H9 (cell line): ENCODE results near the gene SDC3. TPM values are rescaled to one million over a fixed set of nuclear protein-coding genes. Genes with fewer than 3 reads are reported as not detected.

Experiments
- DNase-seq: peaks from one replicate; pipeline ENCODE4 v3.0.0-alpha.2; 2017
- H2AFZ ChIP-seq: one replicate; pipeline ENCODE4 v1.6.1; 2013; ENCODE audit warnings: mild to moderate bottlenecking, low read length, control low read depth, moderate library complexity
- H2AK5ac ChIP-seq: 2 replicates; pipeline ENCODE4 v1.6.1; 2013; ENCODE audit warnings: low read length, control low read depth, mixed read lengths; ENCODE audit not compliant: insufficient read length
- H2BK120ac ChIP-seq: one replicate; pipeline ENCODE4 v1.6.1; 2013; ENCODE audit warnings: low read depth, mild to moderate bottlenecking, low read length, control low read depth, inconsistent platforms; ENCODE audit not compliant: poor library complexity, severe bottlenecking
- H2BK12ac ChIP-seq: 2 replicates; pipeline ENCODE4 v1.6.1; 2013; ENCODE audit warnings: low read length, control low read depth, mixed read lengths, low read depth; ENCODE audit not compliant: insufficient read length
- H2BK15ac ChIP-seq: 2 replicates; pipeline ENCODE4 v1.6.1; 2013; ENCODE audit warnings: low read depth, low read length, control low read depth
- H2BK20ac ChIP-seq: one replicate; pipeline ENCODE4 v1.6.1; 2013; ENCODE audit warnings: low read depth, mild to moderate bottlenecking, low read length, control low read depth, inconsistent platforms; ENCODE audit not compliant: poor library complexity, severe bottlenecking
- H2BK5ac ChIP-seq: 2 replicates; pipeline ENCODE4 v1.6.1; 2013; ENCODE audit warnings: low read length, control low read depth, mixed read lengths; ENCODE audit not compliant: insufficient read length
- H3K14ac ChIP-seq: 2 replicates; pipeline ENCODE4 v1.6.1; 2013; ENCODE audit warnings: low read length, control low read depth; ENCODE audit not compliant: insufficient read depth
- H3K18ac ChIP-seq: 2 replicates; pipeline ENCODE4 v1.6.1; 2013; ENCODE audit warnings: low read depth, mild to moderate bottlenecking, mixed read lengths, low read length, control low read depth; ENCODE audit not compliant: insufficient read length
- H3K23ac ChIP-seq: 2 replicates; pipeline ENCODE4 v1.6.1; 2013; ENCODE audit warnings: low read length, control low read depth, mixed read lengths, low read depth; ENCODE audit not compliant: insufficient read length
- H3K23me2 ChIP-seq: 2 replicates; pipeline ENCODE4 v1.6.1; 2013; ENCODE audit warnings: low read depth, mild to moderate bottlenecking, mixed read lengths, low read length, control low read depth; ENCODE audit not compliant: insufficient read length, poor library complexity, severe bottlenecking
- H3K27ac ChIP-seq: 2 replicates; pipeline ENCODE4 v1.5.1; 2013; ENCODE audit warnings: low read length, control low read depth, mixed read lengths, low read depth; ENCODE audit not compliant: insufficient read length
- H3K27me3 ChIP-seq: 2 replicates; pipeline ENCODE4 v1.6.1; 2013; ENCODE audit warnings: low read length, control low read depth, inconsistent platforms; ENCODE audit not compliant: insufficient read depth
- H3K4ac ChIP-seq: 2 replicates; pipeline ENCODE4 v1.6.1; 2013; ENCODE audit warnings: low read depth, mild to moderate bottlenecking, control low read depth, inconsistent platforms, low read length, moderate library complexity
- H3K4me1 ChIP-seq: 2 replicates; pipeline ENCODE4 v1.6.1; 2013; ENCODE audit warnings: low read length, control low read depth, inconsistent platforms; ENCODE audit not compliant: insufficient read depth
- H3K4me2 ChIP-seq: 2 replicates; pipeline ENCODE4 v1.6.1; 2013; ENCODE audit warnings: low read length, control low read depth, mixed read lengths; ENCODE audit not compliant: insufficient read length, insufficient read depth
- H3K56ac ChIP-seq: 2 replicates; pipeline ENCODE4 v1.6.1; 2013; ENCODE audit warnings: low read depth, mild to moderate bottlenecking, mixed read lengths, low read length, control low read depth; ENCODE audit not compliant: insufficient read length
- H3K79me1 ChIP-seq: 2 replicates; pipeline ENCODE4 v1.6.1; 2013; ENCODE audit warnings: low read depth, mild to moderate bottlenecking, moderate library complexity, low read length, control low read depth, inconsistent platforms; ENCODE audit not compliant: insufficient read depth, poor library complexity, severe bottlenecking
- H3K79me2 ChIP-seq: 2 replicates; pipeline ENCODE4 v1.6.1; 2013; ENCODE audit warnings: low read length, control low read depth, inconsistent platforms; ENCODE audit not compliant: insufficient read depth
- H3K9ac ChIP-seq: 2 replicates; pipeline ENCODE4 v1.6.1; 2013; ENCODE audit warnings: low read length, control low read depth, mixed read lengths; ENCODE audit not compliant: insufficient read length; ENCODE audit errors: extremely low read depth
- H3K9me3 ChIP-seq: one replicate; pipeline ENCODE4 v1.6.1; 2013; ENCODE audit warnings: low read depth, low read length, inconsistent platforms; ENCODE audit not compliant: control insufficient read depth
- H3T11ph ChIP-seq: one replicate; pipeline ENCODE4 v1.6.1; 2013; ENCODE audit warnings: mild to moderate bottlenecking, low read length, control low read depth, inconsistent platforms
- H4K20me1 ChIP-seq: one replicate; pipeline ENCODE4 v1.6.1; 2013; ENCODE audit not compliant: control insufficient read depth, insufficient read length, insufficient read depth
- H4K5ac ChIP-seq: 2 replicates; pipeline ENCODE4 v1.6.1; 2013; ENCODE audit warnings: low read depth, mild to moderate bottlenecking, mixed read lengths, low read length, control low read depth; ENCODE audit not compliant: insufficient read length
- H4K8ac ChIP-seq: replicated peaks from 2 replicates; pipeline ENCODE4 v1.6.1; 2013; ENCODE audit warnings: low read length, control low read depth, mixed read lengths, low read depth; ENCODE audit not compliant: insufficient read length
- H4K91ac ChIP-seq: 2 replicates; pipeline ENCODE4 v1.6.1; 2013; ENCODE audit warnings: low read depth, mild to moderate bottlenecking, moderate library complexity, mixed read lengths, low read length, control low read depth; ENCODE audit not compliant: insufficient read length
- H3K27ac Mint-ChIP-seq, 3 experiments: 2 replicates in 2 of 3; 3 replicates in 1 of 3; pipeline ENCODE4 v1.8.0; 2020 to 2021; ENCODE audit warnings: mixed read lengths in 3 of 3, mild to moderate bottlenecking in 1 of 3, moderate library complexity in 1 of 3
- H3K27me3 Mint-ChIP-seq: 2 replicates; pipeline ENCODE4 v1.8.0; 2021; ENCODE audit warnings: low read depth, mild to moderate bottlenecking, moderate library complexity, mixed read lengths
- H3K36me3 Mint-ChIP-seq, 3 experiments: 2 replicates in 2 of 3; 3 replicates in 1 of 3; pipeline ENCODE4 v1.8.0; 2020 to 2021; ENCODE audit warnings: low read depth in 3 of 3, mixed read lengths in 3 of 3; ENCODE audit not compliant: insufficient read depth in 1 of 3
- H3K4me1 Mint-ChIP-seq, 2 experiments: 2 replicates each; pipeline ENCODE4 v1.8.0; 2020; ENCODE audit warnings: mixed read lengths in 2 of 2
- H3K4me3 Mint-ChIP-seq, 2 experiments: 2 replicates in 1 of 2; 3 replicates in 1 of 2; pipeline ENCODE4 v1.8.0; 2020 to 2021; ENCODE audit warnings: mild to moderate bottlenecking in 2 of 2, mixed read lengths in 2 of 2, moderate library complexity in 1 of 2
- H3K9me3 Mint-ChIP-seq, 2 experiments: 2 replicates in 1 of 2; 3 replicates in 1 of 2; pipeline ENCODE4 v1.8.0; 2020; ENCODE audit warnings: mild to moderate bottlenecking in 2 of 2, mixed read lengths in 2 of 2, moderate library complexity in 1 of 2
- CTCF ChIP-seq: fragments of 200-600 bp; sonication (generic); conservative IDR thresholded peaks from 3 replicates; pipeline ENCODE4 v1.8.0; 2021; ENCODE audit warnings: antibody characterized with exemption, mild to moderate bottlenecking
- WGBS: extraction: QIAGEN DNeasy Blood & Tissue Kit; methylation state at CpG from one replicate; pipeline ENCODE4 v1.1.7; 2013; ENCODE audit warnings: missing lambda C conversion rate, low lambda C conversion rate, mixed read lengths; ENCODE audit not compliant: insufficient read length; ENCODE audit errors: extremely low coverage; 5-methylcytosine and 5-hydroxymethylcytosine counted together
- total RNA-seq: library from RNA; stranded (reverse); gene quantifications from 2 replicates; pipeline ENCODE4 v1.2.1, GENCODE V29; 2021

The SDC3 gene
- total RNA-seq, 1 experiment from 2014 or later, result 25.9 TPM

- Histone ChIP-seq H3K27me3 (no peaks in the 10 kb centered on the region), H3K23ac (no peak overlapping the region), H3K56ac (no peak overlapping the region), H2BK5ac (no peak overlapping the region), H2BK12ac (no peak overlapping the region), H2BK20ac (no peak overlapping the region), H3K79me2 (no peaks in the 10 kb centered on the region), H4K20me1 (no peaks in the 10 kb centered on the region), H3K18ac (no peak overlapping the region), H2AK5ac (no peak overlapping the region), H3K27ac (no peak overlapping the region), H3K4me1 (no peaks in the 10 kb centered on the region), H3K14ac (no peak overlapping the region), H3T11ph (no peak overlapping the region), H3K23me2 (no peaks in the 10 kb centered on the region), H2BK120ac (no peak overlapping the region), H4K8ac (no peak overlapping the region), H2BK15ac (no peak overlapping the region), H3K9ac (no peak overlapping the region), H4K91ac (no peak overlapping the region), H3K4ac (no peak overlapping the region), H3K79me1 (no peaks in the 10 kb centered on the region), H2AFZ (no peak overlapping the region), H3K9me3 (no peaks in the 10 kb centered on the region), H3K4me2 (no peak overlapping the region), H4K5ac (no peak overlapping the region)
- Mint-ChIP-seq H3K4me3 (no peak overlapping the region), H3K9me3 (no peaks in the 10 kb centered on the region), H3K27me3 (no peaks in the 10 kb centered on the region), H3K4me1 (peaks cover 3 to 10% of the 10 kb centered on the region in 2 experiments; a peak in 2 of 4 replicates), H3K36me3 (no peaks in the 10 kb centered on the region), H3K27ac (no peak overlapping the region)
- DNase-seq, result no peak
- no CpG with 5 or more reads among the region's 1 CpG for WGBS
- TF ChIP-seq CTCF, result no peak
These were observed 15.0 kb upstream of the SDC3 start for GRCh38 chr1:30923597-30923996.
